ENCODE results near the gene PIP4K2C.

PIP4K2C gene

GRCh38 chr12:57548013-57548315 is 43.0 kb upstream of the PIP4K2C start:
- no peak overlapping the region for H3K27ac ChIP-seq
- no peak for TF ChIP-seq CTCF (conservative IDR thresholded peaks at IDR 0.05)

GRCh38 chr12:57548488-57548887 is 42.5 kb upstream of the PIP4K2C start:
- H3K27ac ChIP-seq, result no peak overlapping the region

DNA sequence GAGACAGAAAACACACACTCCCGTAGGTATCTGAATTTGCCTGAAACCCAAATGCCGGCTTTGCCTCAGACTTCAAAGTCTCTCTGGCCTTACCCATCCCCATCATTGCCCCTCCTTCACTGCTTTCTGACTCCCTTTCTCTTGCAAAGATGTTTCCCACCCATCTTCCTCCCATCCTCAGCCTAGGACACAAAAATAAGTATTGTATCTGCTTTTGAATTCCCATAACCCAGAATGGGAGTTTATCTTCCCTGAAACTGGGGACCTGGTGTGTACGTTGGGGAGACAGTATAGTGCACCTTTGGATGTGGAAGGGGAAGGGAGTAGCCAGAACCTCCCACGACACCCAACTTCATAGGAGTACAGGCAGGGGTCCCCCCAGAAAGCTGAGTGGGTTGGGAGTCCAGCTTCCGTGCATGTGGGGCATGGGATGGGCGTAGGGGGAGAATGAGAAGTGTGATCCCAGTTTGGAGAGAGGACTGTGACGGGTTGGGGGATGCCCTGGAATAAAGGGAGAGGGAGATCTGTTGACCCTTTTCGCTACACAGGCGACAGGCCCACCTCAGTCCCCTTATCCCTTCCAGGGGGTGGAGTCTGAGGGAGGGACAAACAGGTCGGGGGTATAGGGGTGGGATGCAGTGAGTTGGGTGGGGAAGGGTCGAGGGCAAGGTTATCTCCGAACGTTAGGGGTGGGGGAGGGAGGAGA is 41.6 kb upstream of the PIP4K2C start:
- peak overlapping the region; percentile 64; the same call in 1 of the 2 replicates for H3K27ac ChIP-seq
- no peak for TF ChIP-seq CTCF (conservative IDR thresholded peaks at IDR 0.05)

More at GRCh38 chr12:57548488-57548887, 42.5 kb upstream of the PIP4K2C start:
- no peak for TF ChIP-seq CTCF (conservative IDR thresholded peaks at IDR 0.05)

- peak within 1 kb of the TSS; percentile 64; the same call in 1 of the 2 replicates for H3K27ac ChIP-seq
- TF ChIP-seq CTCF (conservative IDR thresholded peaks at IDR 0.05), result peak; percentile 23; the same call in 1 of the 2 replicates
Measured at GRCh38 chr12:57549909-57550640, 40.9 kb upstream of the PIP4K2C start, which contains the start of gene KIF5A. KIF5A (plus strand) TSS chr12:57550044; CDS start chr12:57550272, 228 bp downstream.

- TF ChIP-seq CTCF (conservative IDR thresholded peaks at IDR 0.05), result no peak
- H3K27ac ChIP-seq, result peak overlapping the region; percentile 64; the same call in 1 of the 2 replicates
Measured at GRCh38 chr12:57550641-57551549, 40.1 kb upstream of the PIP4K2C start.

DNA sequence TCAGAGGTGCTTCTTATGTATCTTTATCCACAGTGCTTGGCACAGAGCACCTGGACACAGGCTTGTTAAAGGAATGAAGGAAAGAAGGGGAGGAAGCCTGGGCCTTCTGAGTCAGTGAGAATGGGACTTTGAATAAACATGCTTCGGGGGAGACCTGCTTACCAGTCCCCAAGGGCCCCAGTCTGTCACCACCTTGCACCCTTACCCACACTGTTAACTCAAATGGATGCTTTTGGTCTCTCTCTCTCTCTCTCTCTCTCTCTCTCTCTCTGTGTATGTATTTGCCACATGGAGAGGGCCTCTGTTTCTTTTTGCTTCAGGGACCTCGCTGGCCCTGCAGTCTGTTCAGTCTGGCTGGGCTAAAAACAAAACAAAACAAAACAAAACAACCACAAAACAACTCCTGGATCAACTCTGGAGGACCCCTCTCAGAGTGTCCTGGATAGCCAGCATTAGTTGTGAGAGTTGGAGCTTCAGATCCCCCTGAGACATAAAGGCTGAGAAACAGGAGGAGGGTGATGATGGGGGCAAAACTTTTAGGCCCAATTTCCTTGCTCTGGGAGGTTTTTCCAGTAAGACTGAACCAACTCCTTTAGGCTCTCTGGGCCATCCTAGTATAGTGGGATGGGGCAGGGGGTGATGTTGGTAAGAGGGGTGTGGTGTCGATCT is 39.2 kb upstream of the PIP4K2C start:
- TF ChIP-seq CTCF (conservative IDR thresholded peaks at IDR 0.05), result no peak
- H3K27ac ChIP-seq, result no peak overlapping the region

Measured in VCaP (cell line).